ENCODE measurements around the gene GALNT2.

The GALNT2 gene

DNA sequence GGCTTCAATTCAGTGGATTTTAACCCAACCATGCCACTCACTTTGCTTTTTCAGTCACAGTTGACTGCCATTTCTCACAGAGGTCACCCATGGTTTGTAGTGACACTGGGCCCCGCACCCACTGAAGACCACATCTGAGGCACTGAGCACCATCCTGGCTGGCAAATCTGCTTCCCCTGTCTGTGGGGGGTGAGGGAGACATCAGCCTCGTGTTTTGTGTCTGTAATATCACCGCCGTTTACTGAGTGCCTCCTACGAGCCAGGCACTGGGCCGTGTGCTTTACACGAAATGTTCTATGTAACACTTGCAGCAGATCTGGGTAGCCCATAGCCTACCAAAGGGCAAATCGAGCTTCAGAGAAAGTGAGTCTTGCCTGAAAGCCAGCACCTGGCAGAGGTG, 197.3 kb downstream of the GALNT2 start:
- no peak for DNase-seq (ENCODE audit: low read depth, low spot score)
- no peak overlapping the region for H3K27ac ChIP-seq

DNA sequence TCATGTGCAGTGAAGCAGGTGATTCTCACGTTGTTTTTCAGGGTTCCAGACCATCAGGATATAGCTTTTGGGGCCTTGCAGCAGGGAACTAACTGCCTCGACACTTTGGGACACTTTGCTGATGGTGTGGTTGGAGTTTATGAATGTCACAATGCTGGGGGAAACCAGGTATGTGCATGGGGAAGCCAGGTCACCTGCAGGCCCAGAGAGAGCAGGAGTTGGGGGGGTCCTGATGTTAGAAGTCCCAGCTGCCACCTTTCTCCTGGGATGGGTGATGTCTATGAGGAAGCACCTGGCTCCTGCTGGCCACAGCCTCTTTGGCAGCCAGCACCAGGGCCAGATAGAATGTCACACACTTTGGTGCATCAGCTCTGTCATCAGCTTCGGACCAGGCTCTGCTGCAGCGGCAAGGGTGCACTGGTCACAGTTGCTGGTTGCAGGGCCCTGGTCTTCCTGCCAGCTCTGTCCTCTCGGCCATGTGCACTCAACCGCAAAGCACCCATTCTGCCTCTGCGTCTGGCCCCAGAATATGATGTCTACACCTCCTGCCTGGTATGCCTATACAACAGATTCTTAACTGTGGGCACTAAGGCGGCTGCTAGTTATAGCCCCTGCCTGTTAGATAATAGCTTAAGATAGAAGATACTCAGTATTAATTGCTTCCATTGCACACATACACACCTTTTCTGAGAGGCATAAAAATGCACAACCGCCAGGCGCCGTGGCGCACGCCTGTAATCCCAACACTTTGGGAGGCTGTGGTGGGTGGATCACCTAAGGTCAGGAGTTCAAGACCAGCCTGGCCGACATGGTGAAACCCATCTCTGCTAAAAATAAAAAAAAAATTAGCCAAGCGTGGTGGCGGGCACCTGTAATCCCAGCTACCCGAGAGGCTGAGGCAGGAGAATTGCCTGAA, 198.4 kb downstream of the GALNT2 start:
- H3K27ac ChIP-seq = no peak overlapping the region
- no peak for DNase-seq (ENCODE audit: low read depth, low spot score)

- H3K27ac ChIP-seq = no peak overlapping the region
Measured at GRCh38 chr1:230266456-230266855, 199.4 kb downstream of the GALNT2 start.

DNA sequence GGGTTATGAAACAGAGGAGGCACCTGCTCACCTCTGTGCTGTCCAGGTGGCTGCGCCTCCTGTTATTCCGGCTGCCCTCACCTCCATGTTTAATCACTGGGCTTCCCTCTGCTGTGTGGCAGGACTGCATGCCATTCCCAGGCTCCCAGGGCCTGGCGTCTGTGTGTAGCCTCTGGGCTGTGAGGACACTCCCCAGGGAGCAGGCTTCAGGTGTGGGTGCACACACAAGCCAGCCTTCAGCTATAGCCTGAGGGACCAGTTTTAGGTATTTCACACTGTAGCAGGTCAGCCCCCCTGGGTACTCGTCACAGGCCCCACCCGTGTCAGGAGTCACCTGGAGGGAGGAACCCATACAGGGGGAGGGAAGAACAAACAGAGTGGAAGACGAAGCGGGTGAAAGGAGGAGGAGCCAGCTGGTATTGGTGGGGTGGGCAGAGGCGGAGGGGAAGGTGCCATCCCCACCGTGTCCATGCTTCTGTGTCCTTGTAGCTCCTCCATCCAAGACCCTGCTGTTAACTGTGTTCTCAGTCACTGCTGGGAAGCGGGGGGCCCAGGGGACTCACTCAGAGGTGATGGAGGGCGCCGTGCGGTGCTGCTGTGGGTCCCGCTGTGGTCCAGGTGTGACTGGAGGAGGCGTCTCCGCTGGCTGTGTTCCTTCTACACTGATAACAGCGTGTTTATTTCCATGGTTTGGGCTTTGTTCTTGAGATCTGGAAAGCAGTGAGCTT, 200.5 kb downstream of the GALNT2 start:
- DNase-seq (ENCODE audit: low read depth, low spot score) = no peak
- no peak overlapping the region for H3K27ac ChIP-seq

More at GRCh38 chr1:230266456-230266855, 199.4 kb downstream of the GALNT2 start:
- DNase-seq (ENCODE audit: low read depth, low spot score) = no peak

DNA sequence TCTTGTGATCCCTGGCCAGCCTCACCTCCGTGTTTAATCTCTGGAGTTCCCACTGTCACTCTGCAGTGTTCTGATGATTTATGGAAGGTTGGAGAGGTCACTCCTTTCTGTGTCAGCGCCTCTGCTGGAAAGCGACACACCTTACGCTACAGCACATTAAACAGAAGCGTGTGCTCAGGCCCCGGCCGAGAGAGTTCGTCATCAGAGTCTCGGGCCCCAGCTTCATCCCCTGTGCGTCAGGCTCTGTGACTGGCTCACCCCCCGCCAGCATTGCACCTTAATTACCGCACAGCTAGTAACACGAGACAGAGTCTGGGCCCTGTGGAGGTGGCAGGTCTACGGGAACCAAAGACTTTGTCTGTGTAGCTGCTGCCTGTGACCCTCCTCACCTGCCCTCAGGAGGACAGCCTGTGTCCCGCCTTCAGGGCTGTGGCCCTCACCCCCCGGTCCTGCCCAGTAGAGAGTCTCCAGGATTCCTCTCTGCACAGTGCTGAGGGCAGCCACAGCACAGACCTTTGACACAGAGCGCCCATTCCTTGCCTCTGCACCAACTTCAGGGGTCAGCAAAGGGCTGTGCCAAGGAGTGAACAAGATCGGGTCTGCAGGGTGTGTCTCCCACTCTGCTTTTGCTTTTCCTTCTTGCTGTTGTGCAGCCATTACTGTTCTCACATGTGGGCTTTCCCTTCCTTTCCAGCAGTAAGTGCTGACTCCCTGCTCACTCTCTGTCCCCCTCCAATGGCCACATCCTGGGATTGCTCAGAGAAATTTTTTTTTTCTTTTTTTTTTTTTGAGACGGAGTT, 201.5 kb downstream of the GALNT2 start:
- DNase-seq (ENCODE audit: low read depth, low spot score) = no peak
- no peak overlapping the region for H3K27ac ChIP-seq

DNA sequence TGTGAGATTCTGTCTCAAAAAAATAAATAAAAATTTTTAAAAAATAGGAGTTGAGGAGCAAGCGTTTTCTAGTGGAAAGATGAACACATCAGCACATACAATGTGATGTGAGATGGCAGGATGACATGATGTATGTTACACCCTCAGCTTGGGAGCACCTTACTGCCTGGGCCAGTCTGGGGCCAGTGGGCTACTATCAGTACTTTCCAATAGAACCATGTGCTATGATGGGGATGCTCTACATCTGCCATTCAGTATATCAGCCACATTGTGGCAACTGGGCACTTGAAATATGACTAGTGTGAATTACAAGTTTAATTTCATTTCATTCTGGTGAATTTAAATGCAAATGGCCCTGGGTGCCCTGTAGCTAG, 203.1 kb downstream of the GALNT2 start:
- no peak for DNase-seq (ENCODE audit: low read depth, low spot score)
- H3K27ac ChIP-seq = no peak overlapping the region

GRCh38 chr1:230270559-230271281, 203.7 kb downstream of the GALNT2 start:
- DNase-seq (ENCODE audit: low read depth, low spot score) = no peak

DNA sequence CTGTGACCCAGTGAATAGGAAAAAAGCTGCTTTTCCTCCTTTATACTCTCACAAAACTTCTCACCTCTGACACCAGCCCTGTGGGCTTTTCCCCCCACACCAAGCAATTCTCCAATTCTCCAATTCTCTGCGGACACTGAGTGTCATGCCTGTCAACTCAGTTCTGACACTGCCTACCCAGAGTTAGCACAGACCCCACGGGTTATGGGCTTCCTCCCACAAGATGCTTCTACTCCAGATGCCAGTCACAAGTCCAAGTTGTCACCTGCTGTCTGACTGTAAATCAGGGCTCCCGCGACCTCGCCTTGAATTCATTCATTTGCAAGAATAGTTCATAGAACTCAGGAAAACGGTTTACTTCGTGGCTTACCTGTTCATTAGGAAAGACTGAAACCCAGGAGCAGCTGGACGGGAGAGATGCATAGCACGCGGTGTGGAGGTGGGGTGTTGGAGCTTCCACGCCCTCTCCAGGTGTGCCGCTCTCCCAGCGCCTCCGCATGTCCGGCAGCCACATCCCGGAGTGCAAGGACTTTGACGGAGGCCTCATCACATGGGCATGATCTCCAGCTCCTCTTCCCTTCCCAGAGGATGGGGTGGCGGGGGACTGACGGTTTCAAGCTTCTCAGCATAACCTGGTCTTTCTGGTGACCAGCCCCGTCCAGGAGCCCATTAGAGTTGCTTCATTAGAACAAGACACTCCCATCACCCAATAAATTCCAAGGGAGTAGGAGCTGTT, 204.4 kb downstream of the GALNT2 start:
- H3K27ac ChIP-seq = no peak overlapping the region
- DNase-seq (ENCODE audit: low read depth, low spot score) = no peak

More at GRCh38 chr1:230270559-230271281, 203.7 kb downstream of the GALNT2 start:
- no peak overlapping the region for H3K27ac ChIP-seq

- H3K27ac ChIP-seq = no peak overlapping the region
- no peak for DNase-seq (ENCODE audit: low read depth, low spot score)
Measured at GRCh38 chr1:230272557-230272956, 205.5 kb downstream of the GALNT2 start.

DNA sequence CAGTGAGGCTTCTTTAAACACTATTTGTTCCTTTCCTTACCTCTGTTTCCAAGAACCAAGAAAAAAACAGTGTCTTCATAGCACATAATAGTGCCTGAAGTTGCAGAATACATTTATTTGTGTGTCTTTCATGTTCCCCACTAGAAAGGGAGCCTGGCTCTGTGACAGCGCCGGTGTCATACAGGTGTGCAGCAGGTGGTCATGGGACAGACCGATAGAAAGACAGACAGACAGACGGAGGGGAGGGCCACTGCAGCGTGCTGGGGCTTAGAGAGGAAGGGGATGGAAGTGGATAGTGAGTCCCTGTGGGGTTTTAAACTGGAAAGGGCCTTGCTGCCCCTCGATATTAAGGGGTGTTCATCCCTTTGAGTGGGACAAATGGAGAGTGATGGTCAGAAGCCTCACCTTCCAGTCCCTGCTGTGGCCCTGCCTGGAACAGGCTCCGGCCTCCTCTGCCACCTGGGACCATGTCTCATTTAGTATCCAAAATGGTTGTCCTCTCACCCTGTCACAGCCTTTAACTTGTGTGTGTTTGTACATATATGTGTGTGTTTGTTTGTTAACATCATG, 206.2 kb downstream of the GALNT2 start:
- H3K27ac ChIP-seq = no peak overlapping the region
- no peak for DNase-seq (ENCODE audit: low read depth, low spot score)

DNA sequence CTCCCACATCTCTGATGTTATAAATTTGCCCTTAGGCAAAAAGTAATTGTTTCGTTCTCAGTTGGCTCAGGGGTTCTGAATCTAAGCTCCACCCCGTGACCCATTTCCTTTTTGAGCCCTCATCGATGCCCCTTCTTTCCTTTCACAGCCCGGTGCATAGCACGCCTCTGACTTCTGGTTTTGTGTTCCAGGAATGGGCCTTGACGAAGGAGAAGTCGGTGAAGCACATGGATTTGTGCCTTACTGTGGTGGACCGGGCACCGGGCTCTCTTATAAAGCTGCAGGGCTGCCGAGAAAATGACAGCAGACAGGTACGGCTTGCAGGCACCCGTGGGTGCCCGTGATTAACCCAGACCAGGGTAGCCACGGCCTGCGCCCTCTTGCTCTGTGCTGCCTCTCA, 207.2 kb downstream of the GALNT2 start:
- H3K27ac ChIP-seq = no peak overlapping the region
- DNase-seq (ENCODE audit: low read depth, low spot score) = no peak

- H3K27ac ChIP-seq = no peak overlapping the region
- no peak for DNase-seq (ENCODE audit: low read depth, low spot score)
Measured at GRCh38 chr1:230276401-230276800, 209.4 kb downstream of the GALNT2 start.

- H3K27ac ChIP-seq = no peak overlapping the region
- no peak for DNase-seq (ENCODE audit: low read depth, low spot score)
Measured at GRCh38 chr1:230277201-230278025, 210.4 kb downstream of the GALNT2 start.

GRCh38 chr1:230278376-230278775, 211.3 kb downstream of the GALNT2 start:
- no peak for DNase-seq (ENCODE audit: low read depth, low spot score)
- H3K27ac ChIP-seq = no peak overlapping the region

GRCh38 chr1:230278871-230279582, 212.0 kb downstream of the GALNT2 start:
- no peak for DNase-seq (ENCODE audit: low read depth, low spot score)
- H3K27ac ChIP-seq = no peak overlapping the region

DNA sequence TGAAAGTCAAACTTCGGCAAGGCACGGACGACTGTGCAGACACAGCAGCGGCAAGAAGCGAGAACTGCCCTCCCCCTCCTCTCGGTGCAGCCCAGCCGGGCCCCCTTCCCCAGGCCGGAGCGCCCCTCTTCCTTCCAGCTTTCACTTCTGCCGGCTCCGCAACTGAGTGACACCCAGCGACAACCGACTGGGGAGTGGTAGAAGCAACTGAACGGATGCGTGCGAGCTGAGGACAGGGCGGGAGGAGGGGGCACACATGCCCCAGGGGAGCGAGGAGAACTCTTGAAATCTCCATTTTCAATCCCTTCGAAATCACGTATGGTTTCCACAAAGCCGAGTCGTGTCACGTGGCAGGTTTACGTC, 212.5 kb downstream of the GALNT2 start:
- H3K27ac ChIP-seq = no peak overlapping the region
- no peak for DNase-seq (ENCODE audit: low read depth, low spot score)

GRCh38 chr1:230280054-230280795, 213.2 kb downstream of the GALNT2 start:
- no peak overlapping the region for H3K27ac ChIP-seq
- DNase-seq (ENCODE audit: low read depth, low spot score) = no peak

Measured in epithelial cell of prostate (primary cell).